ENCODE data around the gene ASCC3.
"Not testable (repeated sequence)": the region's sequence is repeated elsewhere in the genome, so short reads cannot be mapped to it uniquely, and the experiment has no call there.

Gene ASCC3

DNA sequence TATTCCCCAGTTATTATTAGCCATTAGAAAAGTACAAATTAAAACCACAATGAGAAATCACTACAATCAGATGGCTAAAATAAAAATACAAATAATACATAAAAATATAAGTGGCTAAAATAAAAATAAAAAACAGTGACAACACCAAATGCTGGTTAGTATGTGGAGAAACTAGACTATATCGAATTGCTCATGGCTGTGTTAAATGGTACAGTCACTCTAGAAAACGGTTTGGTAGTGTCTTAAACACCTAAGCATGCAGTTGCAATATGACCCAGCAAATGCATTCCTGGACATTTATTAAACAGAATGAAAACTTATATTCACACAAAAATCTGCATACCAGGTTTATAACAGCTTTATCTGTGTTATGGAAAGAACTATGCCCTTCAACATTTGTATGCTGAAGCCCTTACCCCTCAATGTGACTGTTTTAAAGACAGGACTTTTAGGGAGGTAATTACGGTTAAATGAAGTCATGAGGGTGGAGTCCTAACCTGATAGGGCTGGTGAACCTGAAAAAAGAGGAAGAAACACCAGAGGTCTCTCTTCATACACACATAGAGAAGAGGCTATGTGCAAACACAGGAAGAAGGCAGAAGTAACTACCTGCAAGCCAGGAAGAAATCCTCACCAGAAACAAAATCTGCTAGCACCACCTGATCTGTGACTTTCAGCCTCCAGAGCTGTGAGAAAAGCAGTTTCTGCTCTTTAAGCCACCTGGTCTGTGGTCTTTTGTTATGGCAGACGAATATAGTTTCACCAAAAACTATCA, 84.9 kb downstream of the ASCC3 start:
- no peak for DNase-seq

GRCh38 chr6:100790084-100790483, 91.0 kb downstream of the ASCC3 start:
- DNase-seq: no peak

- DNase-seq: no peak
Measured at GRCh38 chr6:100785982-100786381, 95.1 kb downstream of the ASCC3 start.

DNA sequence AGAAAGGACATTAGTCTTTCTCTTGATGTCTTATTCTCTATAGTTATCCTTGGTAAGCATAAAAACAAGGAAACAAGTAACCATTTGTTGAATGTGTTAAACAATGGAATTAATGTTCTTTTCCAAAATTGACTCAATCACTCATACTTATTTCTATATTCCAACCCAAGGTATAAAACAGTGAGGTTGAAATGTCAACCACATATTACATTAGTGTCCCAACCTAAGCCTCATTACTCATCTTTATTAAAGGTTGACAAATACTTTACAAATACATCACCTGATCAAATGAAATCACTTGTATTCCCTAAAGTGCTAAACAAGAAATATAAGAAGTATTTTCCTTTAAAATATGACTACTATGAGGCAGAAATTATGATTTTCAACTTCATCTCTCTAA, 100.5 kb downstream of the ASCC3 start:
- no peak for DNase-seq

- DNase-seq: no peak
Measured at GRCh38 chr6:100775667-100776066, 105.5 kb downstream of the ASCC3 start.

- no peak for DNase-seq
Measured at GRCh38 chr6:100774681-100775080, 106.4 kb downstream of the ASCC3 start.

GRCh38 chr6:100768816-100769351, 112.2 kb downstream of the ASCC3 start:
- DNase-seq: no peak

DNA sequence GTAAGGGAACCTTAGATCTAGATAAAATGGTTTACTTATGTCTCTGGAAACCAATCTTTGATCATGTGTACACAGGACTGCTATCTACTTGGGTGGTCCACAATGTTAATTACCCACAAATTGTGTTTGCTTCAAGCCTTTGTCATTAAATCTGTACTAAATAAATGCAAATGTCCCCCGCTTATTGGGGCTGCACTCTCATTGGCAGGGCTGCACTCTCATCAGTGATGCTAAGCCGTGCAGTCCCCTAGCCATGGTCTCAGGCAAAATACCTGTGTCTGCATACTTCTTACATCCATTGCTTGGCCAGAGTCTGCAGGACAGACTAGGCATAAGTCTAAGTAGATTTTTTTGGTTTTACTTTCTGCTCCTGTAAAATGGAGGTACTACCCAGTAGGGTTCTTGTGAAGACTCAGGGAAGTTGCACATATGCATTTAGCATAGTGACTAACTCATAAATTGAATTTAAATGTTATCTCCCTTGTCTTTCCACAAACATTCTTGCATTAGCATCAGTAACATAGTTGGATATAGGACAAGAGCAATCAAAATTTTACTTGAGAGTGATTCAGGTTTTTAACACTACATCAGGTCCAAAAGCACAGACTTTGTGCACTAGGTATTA, 117.4 kb downstream of the ASCC3 start:
- DNase-seq: no peak

DNA sequence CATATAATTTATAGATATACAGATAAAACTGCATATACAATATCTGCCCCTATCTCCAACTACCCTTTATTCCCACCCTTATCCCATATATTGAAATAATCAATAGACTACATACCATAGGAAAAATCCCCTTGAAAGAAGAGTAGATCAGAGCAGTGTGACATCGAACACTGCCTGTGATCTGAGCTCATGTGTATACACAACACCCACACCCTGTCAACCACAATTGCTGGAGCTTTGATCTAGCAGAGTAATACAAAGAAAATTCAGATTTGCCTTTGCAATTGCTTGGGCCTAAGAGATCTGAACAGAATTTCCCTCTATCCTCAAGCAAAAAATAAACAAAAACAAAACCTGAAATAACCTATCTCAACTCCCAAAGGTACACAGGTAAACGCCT, 119.3 kb downstream of the ASCC3 start:
- DNase-seq: no peak

GRCh38 chr6:100758386-100758785, 122.7 kb downstream of the ASCC3 start:
- DNase-seq: not testable (repeated sequence)

DNA sequence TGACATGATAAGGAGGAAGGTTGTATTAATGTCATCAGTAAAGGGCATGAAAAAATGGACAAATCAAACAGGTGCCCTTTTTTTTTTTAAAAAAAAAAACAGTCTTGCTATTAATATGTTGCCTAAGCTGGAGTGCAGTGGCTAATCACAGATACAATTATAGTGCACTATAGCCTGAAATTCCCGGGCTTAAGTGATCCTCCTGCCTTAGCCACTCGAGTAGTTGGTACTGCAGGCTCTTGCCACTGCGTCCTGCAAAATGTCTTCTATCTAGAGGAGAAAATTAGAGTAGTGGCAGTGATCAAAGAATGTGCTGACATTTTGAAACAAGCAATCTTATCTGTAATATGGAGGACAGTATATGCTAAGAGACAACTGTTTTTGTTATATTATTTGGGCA, 127.7 kb downstream of the ASCC3 start:
- no peak for DNase-seq

GRCh38 chr6:100751590-100751989, 129.5 kb downstream of the ASCC3 start:
- DNase-seq: no peak

GRCh38 chr6:100745419-100746041, 135.6 kb downstream of the ASCC3 start:
- no peak for DNase-seq

GRCh38 chr6:100740439-100740838, 140.7 kb downstream of the ASCC3 start:
- no peak for DNase-seq

DNA sequence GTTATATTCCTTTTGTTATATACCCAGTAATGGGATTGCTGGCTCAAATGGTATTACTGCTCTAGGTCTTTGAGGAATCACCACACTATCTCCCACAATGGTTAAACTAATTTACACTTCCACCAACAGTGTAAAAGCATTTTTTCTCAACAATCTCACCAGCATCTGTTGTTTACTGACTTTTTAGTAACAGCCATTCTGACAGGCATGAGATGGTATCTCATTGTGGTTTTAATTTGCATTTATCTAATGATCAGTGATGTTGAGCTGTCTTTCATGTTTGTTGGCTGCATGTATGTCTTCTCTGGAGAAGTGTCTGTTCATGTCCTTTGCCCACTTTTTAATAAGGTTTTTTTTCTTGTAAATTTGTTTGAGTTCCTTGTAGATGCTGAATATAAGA, 143.4 kb downstream of the ASCC3 start:
- not testable (repeated sequence) for DNase-seq

GRCh38 chr6:100731411-100731810, 149.7 kb downstream of the ASCC3 start:
- no peak for DNase-seq

- DNase-seq: no peak
Measured at GRCh38 chr6:100730001-100730980, 150.8 kb downstream of the ASCC3 start.

DNA sequence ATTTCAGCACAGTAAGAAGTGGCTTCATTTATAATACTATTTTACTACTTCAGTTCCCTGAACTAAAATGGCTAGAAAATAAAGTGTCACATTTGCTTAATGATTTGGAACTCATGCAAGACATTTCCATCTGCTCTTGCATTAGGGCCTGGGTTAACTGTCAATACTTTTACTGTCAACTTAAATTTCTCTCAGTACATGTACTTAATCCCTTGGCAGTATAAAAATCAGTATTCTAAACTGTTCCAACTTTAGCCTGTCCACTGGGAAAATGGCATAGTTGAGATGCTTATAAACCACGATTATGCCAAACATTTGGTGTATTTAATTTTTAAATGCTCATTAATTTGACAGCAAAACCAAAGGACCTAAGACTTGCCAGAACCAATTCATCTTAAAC, 154.5 kb downstream of the ASCC3 start:
- DNase-seq: no peak

DNA sequence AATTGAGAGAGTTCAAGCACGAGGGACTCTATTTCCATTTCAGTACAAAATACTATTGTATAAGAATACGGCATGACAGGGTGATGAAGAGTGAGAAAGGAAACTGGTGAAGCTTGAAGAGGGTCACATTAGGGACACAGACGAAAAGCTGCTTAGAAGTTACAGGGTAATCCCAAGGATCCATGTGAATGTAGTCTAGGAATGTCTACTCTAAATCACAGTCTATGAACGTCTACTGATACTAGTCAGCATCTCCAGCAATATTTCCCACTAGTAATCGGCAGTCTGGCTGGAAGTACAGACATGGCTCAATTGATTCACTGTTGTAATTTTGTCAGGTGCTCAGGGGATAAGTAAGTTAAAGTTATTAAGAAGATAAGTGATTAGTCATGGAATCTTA, 156.4 kb downstream of the ASCC3 start:
- DNase-seq: no peak

- DNase-seq: no peak
Measured at GRCh38 chr6:100724222-100724621, 156.9 kb downstream of the ASCC3 start.

DNA sequence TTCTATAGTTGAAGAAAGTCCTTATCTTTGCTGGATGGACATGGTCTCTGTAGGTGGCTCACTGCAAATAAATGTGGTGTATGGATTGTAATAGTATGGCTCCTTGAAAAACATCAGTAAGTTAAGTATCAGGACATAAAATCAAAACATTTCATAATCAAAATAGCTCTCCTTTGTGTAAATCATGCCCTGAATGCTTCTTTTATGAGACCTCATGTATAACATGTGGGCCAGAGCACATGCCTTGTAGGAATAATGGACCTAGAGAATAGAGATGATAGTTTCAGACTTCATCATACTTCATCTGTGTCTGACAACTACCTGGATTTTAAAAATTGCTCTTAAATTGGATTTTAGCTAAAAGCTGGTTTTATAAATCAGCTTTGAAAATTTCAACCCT, 159.9 kb downstream of the ASCC3 start:
- DNase-seq: no peak

DNA sequence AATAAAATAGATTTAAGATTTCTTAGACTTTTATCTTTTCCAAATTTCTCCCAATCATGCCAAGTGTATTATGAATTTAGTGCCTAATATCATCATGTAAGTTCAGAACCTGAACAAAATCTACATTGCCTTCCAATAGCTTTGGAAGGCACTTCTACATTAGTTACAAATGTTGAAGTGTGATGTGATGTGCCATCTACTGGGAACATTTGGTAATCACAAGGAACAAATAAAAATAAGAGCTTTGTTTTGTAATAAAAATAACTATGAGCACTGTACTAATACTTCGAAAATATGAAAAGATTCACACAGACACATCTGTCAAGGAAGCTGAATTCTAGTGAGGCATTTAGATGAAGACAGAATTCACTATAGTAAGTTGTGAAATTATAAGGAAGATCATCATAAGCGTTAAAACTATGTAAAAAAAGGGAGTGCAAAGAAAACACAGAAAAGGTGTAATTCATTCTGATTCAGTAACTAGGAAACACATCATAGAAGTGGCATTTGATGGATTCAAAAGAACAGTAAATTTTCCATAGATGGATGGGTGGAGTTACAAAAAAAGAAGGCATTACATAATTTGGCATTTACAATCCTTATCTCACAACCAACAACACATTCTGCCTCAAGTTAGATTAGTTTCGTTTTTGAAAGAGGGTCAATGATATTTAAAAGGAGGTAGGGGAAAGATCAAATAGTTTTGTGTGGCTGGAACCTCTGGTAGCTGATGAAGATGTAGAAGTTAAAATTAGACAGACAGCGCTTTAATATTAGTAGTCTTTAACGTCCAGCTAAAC, 161.0 kb downstream of the ASCC3 start:
- no peak for DNase-seq

Measured in left hindlimb (tissue), 1 donor.